SHP77 (cell line): Measurements from ENCODE around the gene CACNA1C.
"Not testable (repeated sequence)": the region's sequence is repeated elsewhere in the genome, so short reads cannot be mapped to it uniquely, and the experiment has no call there.

Experiments used
- DNase-seq, 2 experiments: peaks; one replicate each; lab custom pipeline; 2025; lab: John Stamatoyannopoulos, UW

Gene CACNA1C

DNA sequence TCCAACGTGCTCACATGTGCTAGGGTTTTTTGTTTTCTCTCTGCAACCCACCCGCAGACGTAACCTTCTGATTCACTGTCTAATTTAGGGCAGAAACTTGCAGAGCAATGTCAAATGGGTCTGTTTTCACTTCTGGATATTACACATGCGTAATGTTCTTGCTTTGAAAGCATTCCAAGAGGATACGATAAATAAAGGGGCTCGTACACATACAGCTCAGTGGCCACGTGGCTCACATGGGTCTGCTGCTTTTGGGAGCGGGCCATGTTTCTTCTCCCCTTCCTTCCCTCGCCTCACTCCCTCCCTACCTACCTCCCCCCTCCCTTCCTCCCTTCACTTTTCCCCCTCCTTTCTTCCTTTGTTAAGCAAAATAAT is 23.4 kb downstream of the CACNA1C start:
- no peak for DNase-seq

DNA sequence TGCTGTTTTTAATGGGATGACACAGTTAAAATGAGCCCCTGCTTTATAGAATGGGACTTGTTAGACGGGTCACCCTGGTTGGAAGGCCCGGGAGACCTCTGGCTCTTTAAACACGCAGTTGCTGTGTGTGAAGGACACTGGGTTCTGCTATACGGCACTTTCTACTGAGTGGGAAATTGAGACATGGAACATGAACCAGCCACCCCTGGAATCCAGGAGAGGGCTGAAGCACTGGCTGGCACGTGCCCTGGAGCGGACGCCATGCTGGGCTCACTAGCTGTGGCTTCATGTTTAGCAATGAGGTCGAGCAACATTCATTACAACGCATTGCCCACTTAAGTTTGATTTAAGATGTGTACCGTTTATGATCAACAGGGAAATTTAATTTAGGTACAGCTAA is 23.9 kb downstream of the CACNA1C start:
- no peak for DNase-seq

DNA sequence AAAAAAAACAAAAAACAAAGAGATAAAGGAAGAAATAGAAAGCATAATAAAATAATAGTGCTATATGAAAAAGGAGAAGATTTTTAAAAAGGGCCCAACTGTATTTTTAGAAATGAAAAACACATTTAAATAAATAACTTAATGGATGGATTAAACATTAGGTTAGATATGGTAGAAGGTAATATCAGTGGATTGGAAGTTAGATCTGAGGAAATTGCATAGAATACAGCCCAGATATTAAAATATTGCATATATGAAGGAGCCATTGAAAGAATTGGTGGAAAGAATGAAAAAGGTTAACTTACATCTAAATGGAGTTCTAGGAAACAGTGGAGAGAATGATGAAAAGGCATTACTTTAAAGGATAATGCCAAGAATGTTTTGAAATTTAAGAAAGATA is 27.8 kb downstream of the CACNA1C start:
- DNase-seq = no peak

DNA sequence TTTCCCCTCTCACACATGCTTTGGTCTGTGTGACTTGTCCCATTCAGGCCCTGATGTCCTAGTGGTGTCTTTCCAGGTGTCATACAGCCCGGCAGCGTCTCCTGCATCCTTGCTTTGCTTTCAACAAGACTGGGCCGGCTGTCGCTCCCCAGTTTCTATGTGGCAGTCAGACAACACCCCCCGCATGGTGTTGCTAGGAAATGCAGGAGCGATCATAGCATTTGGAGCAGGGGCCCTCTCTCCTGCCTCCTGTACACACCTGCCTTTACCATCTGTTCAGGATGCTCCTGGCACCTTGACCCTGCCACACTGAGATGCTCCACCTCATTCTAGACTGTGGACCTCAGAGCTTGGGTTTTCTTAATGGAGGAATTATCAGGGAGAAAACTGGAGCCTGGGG is 29.5 kb downstream of the CACNA1C start:
- DNase-seq = no peak

DNA sequence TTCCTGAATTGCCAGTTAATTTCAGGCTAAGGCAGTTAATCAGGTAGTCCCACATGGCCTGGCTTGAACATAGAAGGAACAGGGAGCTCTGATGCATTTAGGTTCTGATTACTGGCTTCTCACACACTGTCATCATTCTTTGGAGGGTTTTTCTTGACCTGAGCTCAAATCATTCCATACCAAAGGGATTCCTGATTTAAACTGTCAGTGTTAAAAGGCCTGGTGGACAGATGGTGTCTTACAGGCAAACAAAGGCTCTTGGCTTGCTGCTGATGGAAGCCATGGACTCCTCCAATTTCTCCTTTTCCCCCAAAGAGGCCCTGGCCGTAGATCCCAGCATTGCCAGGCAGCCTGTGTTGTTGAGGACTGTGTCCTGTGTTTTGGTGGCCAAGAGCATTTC is 30.2 kb downstream of the CACNA1C start:
- no peak for DNase-seq

DNA sequence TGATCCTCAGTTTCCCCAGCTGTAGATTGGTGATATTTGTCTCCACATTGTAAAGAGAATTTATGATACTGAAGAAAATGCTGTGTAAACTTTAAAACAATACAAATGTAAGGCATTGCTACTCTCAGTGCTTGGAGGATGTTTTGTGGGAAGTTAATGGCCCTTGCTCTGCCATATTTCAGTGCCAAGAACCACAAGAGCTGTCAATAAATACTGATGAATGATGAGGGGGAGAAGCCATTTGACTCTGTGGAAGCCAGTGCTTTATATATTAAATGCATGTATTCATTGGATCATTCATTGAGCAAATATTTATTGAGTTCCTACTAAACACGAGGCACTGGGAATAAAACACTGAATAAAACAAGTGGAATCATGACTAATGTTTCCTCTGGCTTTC is 30.8 kb downstream of the CACNA1C start:
- no peak for DNase-seq

DNA sequence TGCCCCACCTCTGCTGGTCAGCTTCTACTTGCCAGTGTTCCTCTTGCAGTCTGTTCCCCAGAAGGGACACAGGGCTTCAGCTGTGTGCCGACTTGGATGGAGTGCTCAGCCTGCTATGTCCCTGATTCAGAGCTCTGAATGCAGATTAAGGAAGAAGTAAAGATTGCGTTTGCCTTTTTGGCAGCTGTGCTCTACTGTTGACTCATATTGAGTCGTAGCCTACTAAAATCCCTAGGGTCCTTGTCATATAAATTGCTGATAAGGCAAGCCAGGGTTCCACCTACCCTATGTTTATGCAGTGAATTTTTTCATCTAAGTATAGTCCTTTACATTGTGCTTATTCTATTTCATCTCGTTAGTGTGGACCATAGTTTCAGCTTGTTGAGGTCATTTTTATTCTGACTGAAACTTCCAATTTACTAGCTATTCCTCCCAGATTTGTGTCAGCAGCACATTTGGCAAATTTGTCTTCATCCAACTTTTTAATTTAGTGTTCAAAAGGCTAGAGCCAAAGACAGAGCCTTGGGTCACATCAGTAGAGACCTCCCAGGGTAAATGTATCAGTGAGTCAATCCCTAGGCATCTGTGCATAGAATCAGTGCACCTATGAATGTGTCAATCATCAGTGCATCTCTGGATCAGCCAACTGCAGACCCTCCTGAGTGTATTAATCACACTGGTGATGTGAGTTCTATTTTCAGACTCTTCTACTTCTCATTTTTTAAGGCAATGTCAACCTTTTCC is 31.9 kb downstream of the CACNA1C start:
- DNase-seq = no peak

DNA sequence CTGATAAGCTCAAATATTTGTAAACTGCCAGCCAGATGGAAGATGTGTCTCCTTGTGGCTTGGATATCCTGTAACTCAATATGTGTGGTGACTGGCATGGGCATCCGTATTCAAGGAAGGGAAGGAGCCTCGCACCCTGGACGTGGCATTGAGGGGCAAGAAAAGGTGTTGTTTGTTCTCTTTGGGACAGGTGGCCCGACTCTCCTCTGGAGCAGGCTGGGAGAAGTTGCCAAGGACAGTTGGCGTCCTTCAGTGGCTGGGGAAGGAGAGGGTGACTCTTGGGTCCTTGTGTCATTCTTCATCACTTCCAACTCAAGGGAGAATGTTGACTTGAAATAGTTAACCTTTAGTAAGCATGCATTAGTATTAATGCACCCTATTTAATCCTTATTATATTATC is 39.6 kb downstream of the CACNA1C start:
- no peak for DNase-seq

DNA sequence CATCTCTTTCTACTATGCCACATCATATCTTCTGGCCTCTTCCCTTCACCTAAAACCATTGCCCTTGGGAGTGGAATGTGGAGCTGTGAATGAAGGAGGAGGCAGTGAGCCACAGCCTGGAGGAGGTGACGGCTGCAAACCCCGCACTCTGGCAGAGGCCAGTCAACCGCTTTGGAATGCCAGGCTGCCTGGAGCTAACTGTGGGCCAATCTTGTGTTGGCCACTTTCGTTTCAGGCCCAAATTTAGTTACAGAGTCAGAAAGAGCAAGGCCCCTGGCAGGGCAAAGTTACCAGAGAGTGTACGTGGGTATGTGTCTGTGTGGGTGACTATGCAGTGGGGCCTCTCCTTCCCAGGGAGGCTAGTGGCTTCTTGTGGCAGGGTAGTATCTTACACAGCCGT is 40.1 kb downstream of the CACNA1C start:
- DNase-seq = no peak

DNA sequence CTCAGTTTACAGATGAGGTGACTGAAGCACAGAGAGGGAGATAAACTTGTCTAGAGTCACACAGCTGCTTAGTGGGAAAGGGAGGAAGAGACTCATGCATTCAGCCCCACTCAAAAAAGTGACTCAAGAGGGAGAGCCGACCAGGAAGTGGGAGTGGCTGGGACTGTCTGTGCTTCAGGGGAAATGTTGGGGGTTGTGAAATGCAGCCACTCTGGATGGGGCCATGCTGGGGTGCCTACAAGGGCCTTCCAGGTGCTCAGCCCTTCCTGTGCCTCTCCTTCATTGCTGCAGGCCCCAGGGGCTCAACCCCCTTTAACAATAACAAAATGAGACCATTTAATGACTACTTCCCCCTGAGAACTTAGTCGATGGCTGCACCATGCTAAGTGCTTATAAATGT is 41.8 kb downstream of the CACNA1C start:
- DNase-seq = no peak

DNA sequence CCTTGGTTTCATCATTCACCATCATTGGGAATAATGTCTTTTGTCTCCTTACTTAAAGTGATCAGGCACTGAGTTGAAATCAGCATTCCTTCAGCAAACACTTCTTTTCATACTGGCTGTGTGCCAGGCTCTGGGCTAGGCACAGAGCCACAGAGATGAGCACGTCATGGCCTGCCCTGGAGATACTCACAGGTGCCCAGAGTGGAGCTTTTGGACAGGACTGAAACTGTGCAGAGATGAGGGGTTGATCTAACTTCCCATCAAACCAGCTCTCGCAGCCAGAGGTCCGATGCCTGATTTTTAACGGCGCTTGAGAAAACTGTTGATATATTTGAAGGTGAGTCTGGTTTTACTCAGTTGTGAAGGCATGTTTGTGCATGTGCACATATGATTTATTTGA is 43.1 kb downstream of the CACNA1C start:
- no peak for DNase-seq

DNA sequence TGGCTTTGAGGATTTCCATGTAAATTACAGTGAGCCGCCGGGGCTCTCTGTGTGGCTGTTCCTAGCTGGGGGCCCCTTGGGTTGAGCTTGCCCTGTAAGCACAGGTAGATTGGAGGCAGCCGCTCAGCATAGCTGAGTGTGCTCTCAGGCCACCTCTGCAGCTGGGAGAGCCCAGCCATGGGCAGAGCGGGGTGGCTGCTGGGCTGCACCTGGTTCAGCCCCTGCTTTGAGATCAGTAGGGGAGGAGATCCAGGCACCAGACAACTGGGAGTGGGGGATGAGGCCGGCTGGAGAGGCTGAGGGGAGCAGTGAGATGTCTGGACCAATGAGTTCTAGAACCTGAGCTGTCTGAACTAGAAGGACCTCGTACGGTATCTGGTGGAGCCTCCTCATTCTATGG is 44.8 kb downstream of the CACNA1C start:
- DNase-seq = no peak

DNA sequence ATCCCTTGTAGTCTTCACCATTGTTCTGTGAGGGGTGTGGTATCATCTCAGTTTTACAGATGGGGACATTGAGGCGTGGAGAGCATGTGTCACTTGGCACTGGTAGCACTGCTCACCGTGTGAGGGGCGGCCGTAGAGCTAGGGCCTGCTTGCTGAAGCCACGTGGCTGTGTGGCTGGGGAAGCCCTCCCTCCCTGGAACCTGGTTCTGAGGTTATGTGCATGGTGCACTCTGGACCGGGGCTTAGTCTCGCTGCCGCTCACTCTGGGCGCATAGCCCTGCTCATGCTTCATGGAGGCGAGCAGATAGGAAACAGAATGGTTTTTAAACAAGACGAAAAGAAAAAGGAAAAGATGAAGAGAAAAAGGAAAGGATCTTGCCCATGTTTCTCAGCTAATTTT is 46.1 kb downstream of the CACNA1C start:
- no peak for DNase-seq

DNA sequence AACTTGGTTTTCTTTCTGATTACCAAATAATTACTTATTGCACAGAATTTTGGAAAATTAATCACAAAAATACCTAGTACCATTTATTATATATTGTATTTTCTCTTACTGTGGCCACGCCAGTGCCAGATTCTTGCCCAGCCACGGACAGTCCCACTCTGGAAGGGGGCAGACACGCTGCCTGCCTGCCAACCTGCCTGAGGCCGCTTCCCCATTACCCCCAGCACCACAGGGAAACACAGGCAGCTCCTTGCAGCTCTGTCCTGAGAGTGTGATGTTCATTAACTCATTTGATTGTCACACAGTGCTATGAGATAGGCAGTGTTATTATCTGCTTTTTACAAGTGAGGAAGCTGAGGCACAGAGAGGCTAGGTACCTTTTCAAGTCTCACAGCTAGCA is 46.8 kb downstream of the CACNA1C start:
- no peak for DNase-seq

DNA sequence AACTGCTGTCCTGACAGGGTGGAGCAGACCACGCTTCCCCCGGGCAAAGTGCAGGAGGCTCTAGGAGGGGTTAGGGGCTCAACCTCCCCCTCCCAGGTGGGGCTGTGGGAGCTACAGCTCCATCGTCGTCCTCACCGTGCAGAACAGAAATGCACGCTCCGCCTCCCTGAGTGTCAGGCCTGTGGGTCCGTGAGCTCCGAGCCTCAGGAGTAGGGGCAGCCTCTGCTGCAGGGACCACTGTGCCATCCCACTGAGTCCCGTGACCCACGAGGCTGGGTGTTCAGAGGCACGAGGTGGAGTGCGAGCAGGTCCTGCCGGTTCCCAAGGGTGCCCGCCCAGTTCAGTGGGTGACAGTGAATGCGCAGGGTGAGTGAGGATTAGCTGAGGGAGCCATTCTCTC is 48.6 kb downstream of the CACNA1C start:
- no peak for DNase-seq

DNA sequence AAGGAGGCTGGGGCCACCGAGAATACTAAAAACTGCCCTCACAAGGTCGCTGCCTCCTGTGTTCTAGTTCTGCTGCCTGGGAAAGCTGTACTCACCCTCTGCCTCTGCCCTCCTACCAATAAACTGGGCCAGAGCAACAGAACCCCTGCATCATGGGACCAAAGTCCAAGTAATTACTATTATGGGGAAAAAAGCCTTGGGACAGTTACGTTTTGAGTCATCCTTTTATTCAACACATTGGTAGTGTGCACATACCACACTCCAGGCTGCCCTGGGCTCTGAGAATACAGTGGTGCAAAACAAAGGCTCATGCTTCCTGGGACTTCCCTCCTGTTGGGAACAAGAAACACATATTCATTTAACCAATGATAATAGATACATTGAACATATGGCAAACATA is 49.0 kb downstream of the CACNA1C start:
- DNase-seq = no peak

DNA sequence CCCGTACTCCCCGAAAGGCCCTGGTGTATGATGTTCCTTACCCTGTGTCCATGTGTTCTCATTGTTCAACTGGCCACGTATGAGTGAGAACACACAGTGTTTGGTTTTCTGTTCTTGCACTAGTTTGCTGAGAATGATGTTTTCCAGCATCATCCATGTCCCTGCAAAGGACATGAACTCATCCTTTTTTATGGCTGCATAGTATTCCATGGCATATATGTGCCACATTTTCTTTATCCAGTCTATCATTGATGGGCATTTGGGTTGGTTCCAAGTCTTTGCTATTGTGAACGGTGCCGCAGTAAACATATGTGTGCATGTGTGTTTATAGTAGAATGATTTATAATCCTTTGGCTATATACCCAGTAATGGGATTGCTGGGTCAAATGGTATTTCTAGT is 49.9 kb downstream of the CACNA1C start:
- not testable (repeated sequence) for DNase-seq

DNA sequence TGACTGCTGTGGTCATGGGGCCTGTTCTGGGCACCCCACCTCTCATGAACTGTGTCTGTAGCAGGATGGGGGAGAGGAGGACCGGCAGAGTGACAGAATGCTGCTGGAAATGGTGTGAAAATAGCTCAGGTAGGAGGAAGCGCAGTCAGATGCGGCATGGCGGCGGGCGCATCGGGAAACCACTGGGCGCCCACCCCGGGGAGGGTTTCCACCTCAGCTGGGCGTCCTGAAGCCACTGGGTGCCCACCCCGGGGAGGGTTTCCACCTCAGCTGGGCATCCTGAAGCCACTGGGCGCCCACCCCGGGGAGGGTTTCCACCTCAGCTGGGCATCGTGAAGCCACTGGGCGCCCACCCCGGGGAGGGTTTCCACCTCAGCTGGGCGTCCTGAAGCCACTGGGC is 52.6 kb downstream of the CACNA1C start:
- DNase-seq = not testable (repeated sequence)

DNA sequence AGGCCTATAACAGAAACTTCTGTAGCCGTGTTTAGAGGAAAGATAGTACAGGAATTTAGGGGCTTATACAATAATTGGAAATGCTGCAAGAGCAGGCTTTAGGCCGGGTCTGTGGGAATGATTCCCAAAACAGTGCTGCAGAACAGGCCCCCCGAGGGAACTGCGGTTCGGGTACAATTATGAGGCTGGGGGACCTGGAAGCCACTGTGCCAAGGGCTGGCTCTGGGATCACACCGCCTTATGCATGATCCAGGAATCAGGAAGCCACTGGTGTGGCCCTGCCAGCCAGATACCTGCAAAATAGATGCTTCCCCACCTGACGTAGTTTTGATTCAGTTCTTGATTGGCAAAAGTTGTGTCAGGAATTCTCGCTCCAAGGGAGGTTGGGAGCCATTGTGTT is 55.4 kb downstream of the CACNA1C start:
- DNase-seq = no peak

DNA sequence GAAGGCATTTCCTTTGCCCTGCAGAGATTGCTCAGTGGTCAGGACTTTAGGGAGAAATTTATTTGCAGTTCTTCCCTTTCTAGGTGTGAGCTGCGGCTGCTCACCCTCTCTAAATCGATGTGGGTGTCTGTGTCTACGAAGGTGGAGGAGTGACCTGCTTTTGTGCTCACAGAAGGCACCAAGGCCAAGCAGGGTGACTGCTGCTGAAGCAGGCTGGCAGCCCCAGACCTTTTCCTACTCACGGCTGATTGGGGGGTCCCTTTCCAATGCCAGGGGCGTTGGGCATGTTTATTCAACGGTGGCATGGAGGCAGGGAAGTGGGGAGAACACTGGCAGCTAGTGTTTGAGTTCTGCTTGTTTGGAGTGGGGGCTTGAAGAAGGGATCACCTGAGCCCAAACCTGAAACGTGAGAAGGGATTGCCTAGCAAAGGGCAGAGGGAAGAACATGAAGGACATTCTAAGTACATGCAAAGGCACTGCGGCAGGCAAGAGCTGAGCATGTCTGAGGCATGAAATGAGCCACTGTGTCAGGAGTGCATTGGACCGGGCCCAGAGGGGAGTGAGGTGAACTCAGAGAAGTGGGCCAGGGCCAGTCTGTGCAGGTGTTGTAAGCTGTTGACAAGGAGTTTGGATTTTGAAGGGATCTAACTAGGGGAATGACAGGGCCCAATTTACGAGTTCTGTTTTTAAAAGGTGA is 56.3 kb downstream of the CACNA1C start:
- no peak for DNase-seq

DNA sequence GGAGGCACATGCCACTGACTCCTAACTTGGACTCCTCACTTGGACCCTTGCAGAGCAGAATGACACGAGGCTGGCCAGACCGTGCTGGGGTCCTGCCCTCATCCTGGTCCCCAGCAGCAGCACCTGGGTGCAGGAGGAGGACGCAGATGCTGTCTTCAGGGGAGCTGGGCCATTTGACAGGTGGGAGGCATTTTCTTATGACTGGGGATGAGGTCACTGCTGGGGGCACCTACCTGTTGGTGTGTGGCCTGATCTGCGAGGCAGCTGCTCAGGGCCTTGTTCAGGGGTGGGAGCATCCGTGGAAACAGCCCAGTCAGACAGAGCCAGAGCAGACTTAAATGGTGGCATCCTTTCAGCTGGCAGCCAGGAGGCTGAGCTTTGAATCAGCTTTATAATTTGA is 57.3 kb downstream of the CACNA1C start:
- DNase-seq = no peak

DNA sequence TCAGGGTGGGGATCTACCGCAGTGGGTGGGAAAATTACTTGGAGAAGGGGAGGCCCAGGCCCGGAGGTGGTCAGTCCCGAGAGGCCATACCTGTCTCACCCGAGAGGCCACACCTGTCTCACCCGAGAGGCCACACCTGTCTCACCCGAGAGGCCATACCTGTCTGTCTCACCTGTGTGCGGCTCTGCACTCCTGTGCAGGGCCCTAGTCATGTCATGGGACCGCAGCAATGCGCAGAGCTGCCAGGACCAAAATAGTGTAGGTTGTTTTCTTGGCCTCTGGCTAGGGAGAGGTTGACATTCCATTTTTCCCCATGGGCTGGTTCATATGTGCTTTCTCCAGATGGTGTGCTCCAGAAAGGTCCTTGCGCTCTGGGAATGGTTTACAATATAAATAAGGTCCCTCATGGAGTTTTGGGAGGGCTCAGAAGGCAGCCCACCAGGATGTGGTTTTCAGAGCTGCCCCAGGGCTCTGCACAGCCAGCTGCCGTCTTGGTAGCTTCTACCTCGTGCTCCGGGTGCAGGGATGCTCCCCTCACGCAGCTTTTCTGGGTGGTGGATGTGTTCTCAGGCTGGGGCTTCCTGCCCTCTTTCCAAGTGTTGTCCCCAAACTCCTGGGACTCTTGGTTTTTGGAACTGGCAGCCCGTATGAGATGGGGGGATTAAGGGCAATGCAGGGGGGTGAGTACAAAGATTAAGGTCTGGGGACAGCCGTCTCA is 58.2 kb downstream of the CACNA1C start:
- no peak for DNase-seq

DNA sequence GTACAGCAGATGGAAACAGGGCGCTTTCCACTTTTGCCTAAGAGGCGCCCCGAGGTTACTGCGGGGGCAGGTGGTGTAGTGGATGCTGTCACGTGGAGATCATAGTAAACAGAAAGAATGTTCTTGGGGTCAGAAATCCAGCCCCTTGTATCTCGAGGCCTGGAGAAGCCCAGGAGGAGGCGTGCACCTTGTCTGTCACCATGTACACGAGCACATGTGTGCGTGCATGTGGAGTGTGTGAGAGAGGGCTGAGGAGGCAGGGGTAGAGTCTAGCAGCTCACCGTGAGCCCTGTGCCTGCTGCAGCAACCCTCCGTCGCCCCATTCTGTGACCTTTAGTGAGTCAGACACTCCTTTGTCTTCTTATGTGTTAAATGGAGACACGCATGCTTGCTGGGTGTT is 59.0 kb downstream of the CACNA1C start:
- no peak for DNase-seq
